Measurements from ENCODE around the gene FOLR1.
"Not testable (repeated sequence)": the region's sequence is repeated elsewhere in the genome, so short reads cannot be mapped to it uniquely, and the experiment has no call there.

FOLR1 gene

DNA sequence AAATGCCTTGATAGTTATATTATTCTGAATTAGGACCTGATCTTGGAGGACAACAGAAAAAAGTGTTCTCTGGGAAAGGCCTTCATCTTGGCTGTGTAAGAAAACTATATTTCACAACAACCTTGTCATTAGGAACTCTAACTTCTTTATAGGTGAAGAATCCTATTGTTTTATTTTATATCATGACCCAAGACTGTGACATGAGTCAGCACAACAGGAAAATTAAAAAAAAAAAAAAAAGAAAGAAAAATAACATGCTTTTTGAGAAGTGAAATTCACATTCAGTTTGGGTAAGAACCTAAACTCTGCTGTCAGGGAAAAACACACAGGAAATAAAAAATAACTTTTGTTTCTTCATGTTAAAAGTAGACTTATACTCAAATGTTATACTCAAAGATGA, 12.9 kb downstream of the FOLR1 start:
- no peak overlapping the region for H3K4me3 ChIP-seq (ENCODE audit: low read depth, low read length)
- DNase-seq (ENCODE audit: low read depth, low spot score) = no peak
- in situ Hi-C loops (cut with HindIII; ENCODE audit: low sequenced_read_pairs) = no loop called here
- TF ChIP-seq, protein P1, sequence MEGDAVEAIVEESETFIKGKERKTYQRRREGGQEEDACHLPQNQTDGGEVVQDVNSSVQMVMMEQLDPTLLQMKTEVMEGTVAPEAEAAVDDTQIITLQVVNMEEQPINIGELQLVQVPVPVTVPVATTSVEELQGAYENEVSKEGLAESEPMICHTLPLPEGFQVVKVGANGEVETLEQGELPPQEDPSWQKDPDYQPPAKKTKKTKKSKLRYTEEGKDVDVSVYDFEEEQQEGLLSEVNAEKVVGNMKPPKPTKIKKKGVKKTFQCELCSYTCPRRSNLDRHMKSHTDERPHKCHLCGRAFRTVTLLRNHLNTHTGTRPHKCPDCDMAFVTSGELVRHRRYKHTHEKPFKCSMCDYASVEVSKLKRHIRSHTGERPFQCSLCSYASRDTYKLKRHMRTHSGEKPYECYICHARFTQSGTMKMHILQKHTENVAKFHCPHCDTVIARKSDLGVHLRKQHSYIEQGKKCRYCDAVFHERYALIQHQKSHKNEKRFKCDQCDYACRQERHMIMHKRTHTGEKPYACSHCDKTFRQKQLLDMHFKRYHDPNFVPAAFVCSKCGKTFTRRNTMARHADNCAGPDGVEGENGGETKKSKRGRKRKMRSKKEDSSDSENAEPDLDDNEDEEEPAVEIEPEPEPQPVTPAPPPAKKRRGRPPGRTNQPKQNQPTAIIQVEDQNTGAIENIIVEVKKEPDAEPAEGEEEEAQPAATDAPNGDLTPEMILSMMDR (IDR thresholded peaks at IDR 0.05; ENCODE audit: low read depth, low read length) = no peak

DNA sequence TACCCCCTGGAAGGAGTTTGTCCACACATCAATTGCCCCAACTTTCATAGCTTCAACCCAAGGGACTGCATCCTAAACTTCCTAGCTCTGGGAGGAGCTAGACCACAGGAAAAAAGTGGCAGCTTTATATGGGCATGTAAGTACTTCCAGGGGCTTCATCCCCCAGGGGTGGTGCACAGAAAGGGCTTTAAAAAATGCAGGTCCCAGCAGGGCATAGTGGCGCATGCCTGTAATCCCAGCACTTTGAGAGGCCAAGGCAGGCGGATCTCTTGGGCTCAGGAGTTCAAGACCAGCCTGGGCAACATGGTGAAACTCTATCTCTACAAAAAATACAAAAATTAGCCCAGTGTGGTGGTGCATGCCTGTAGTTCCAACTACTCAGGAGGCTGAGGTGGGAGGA, 14.9 kb downstream of the FOLR1 start:
- in situ Hi-C loops (cut with HindIII; ENCODE audit: low sequenced_read_pairs); H3K4me3 ChIP-seq (ENCODE audit: low read depth, low read length); DNase-seq (ENCODE audit: low read depth, low spot score): not testable (repeated sequence)

DNA sequence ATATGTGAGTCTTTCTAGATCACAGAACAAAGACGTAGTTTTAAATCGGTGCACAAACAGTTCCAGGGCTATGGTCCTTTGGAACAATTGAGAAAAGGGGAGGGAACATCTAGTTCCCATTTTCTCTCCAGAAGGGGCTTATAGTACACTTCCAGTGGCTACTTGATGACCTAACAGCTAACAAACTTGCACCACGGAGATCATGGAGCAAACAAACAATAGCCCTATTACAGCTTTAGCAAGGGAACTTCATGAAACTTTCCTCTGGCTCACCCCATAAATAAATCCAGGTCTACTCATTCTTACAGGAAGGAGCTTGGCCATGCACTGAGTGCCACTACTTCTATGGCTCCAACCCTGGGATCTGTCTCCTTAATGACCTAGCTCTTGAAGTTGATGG, 16.3 kb downstream of the FOLR1 start:
- TF ChIP-seq, protein P1 (IDR thresholded peaks at IDR 0.05; ENCODE audit: low read depth, low read length) = no peak
- H3K4me3 ChIP-seq (ENCODE audit: low read depth, low read length) = no peak overlapping the region
- no peak for DNase-seq (ENCODE audit: low read depth, low spot score)
- in situ Hi-C loops (cut with HindIII; ENCODE audit: low sequenced_read_pairs) = no loop called here

DNA sequence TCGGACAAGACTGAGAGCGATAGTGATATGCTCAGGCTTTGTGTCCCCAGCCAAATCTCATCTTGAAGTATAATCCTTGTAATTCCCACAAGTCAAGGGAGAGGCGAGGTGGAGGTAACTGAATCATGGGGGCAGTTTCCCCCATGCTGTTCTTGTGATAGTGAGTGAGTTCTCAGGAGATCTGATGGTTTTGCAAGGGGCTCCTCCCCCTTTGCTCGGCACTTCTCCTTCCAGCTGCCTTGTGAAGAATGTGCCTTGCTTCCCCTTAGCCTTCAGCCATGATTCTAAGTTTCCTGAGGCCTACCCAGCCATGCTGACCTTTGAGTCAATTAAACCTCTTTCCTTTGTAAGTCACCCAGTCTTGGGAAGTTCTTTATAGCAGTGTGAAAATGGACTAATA, 17.2 kb downstream of the FOLR1 start:
- TF ChIP-seq, protein P1 (IDR thresholded peaks at IDR 0.05; ENCODE audit: low read depth, low read length) = no peak
- in situ Hi-C loops (cut with HindIII; ENCODE audit: low sequenced_read_pairs) = no loop called here
- no peak overlapping the region for H3K4me3 ChIP-seq (ENCODE audit: low read depth, low read length)
- DNase-seq (ENCODE audit: low read depth, low spot score) = no peak

DNA sequence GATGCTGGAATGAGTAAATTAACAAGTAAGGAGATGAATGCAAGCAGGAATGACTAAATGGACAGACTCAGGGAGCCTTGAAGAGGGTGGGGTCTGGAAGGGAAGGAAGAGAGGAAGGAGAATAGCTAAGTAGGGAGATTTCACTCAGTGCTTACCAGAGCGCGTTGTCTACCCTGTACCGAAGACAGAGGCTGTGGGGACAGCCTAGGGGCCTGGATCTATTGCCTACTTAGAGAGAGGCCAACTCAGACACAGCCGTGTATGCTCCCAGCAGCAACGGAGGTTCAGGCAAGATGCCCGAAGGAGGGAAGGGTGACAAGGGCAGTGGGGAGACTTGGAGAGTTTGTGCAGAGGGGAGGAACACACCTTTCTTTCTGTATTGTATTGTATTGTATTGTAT, 24.7 kb downstream of the FOLR1 start, which contains the start of gene FOLR2:
Gene FOLR2 (plus strand): TSS at position 157 of the 400 bp plus-strand sequence. CDS start 1,791 bp downstream, outside the sequence.
- no peak within 1 kb of the TSS for H3K4me3 ChIP-seq (ENCODE audit: low read depth, low read length)
- no peak for DNase-seq (ENCODE audit: low read depth, low spot score)
- TF ChIP-seq, protein P1 (IDR thresholded peaks at IDR 0.05; ENCODE audit: low read depth, low read length) = no peak
- in situ Hi-C loops (cut with HindIII; ENCODE audit: low sequenced_read_pairs) = no loop called here

DNA sequence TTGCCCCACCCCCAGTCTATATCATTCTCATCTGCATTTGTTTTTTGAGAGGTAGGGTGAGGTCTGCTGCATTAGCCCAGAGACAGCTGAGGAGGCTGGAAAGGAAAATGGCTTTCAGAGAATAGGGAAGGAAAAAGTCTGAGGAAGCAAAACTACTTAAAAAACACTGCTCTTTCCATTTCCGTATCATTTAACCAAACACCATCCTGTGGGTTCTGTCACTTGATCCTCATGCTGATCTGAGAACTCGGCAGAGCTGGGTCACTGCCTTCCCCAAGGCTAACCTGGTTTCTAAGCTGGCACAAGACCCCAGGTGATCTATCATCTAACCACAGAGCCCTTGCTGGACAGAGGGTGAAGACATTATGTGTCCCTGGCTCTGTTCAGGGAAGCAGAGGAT, 25.9 kb downstream of the FOLR1 start:
- TF ChIP-seq, protein P1 (IDR thresholded peaks at IDR 0.05; ENCODE audit: low read depth, low read length) = no peak
- DNase-seq (ENCODE audit: low read depth, low spot score) = no peak
- in situ Hi-C loops (cut with HindIII; ENCODE audit: low sequenced_read_pairs) = no loop called here

DNA sequence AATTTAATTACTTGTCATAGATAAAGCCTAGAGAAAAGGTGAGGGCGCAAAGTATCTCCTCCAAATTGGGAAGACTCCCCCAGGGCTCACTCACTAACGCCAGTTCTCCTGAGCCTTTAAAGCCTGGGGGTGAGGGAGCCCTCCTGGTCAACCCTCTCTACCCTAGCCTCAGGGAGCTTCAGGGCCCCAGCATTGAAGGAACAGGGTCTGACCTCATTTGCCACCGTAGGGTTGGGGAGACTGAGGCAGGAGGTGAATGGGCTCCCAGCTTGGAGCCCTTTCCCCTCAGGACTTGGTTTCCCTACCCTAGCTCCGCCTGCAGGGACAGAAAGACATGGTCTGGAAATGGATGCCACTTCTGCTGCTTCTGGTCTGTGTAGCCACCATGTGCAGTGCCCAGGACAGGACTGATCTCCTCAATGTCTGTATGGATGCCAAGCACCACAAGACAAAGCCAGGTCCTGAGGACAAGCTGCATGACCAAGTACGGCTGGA, 26.4 kb downstream of the FOLR1 start:
- no peak for DNase-seq (ENCODE audit: low read depth, low spot score)
- in situ Hi-C loops (cut with HindIII; ENCODE audit: low sequenced_read_pairs) = no loop called here
- no peak overlapping the region for H3K4me3 ChIP-seq (ENCODE audit: low read depth, low read length)
- TF ChIP-seq, protein P1 (IDR thresholded peaks at IDR 0.05; ENCODE audit: low read depth, low read length) = no peak

More for the DNA sequence above, 25.9 kb downstream of the FOLR1 start:
- H3K4me3 ChIP-seq (ENCODE audit: low read depth, low read length) = no peak overlapping the region
